HG02623 (cell line): Measurements from ENCODE around the gene FALEC.
"Not testable (repeated sequence)": the region's sequence is repeated elsewhere in the genome, so short reads cannot be mapped to it uniquely, and the experiment has no call there.

ENCODE experiments used
- ATAC-seq: cut with Tn5 transposase; IDR thresholded peaks from one replicate; pipeline ENCODE4 v1.9.1; 2021; ENCODE audit warnings: moderate library complexity; ENCODE audit not compliant: unreplicated experiment

Gene FALEC

DNA sequence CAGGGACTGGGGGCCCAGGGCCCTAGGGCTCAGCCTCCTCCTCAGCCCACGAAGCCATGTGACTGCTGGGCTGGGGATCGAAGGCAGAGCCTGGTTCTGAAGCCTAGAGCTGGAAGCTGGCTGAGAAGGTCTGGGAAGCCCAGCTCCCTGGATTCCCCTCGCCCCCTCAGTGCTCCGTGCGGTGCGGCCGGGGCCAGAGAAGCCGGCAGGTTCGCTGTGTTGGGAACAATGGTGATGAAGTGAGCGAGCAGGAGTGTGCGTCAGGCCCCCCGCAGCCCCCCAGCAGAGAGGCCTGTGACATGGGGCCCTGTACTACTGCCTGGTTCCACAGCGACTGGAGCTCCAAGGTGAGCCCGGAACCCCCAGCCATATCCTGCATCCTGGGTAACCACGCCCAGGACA lies 42.8 kb downstream of the FALEC start:
- ATAC-seq = no peak

DNA sequence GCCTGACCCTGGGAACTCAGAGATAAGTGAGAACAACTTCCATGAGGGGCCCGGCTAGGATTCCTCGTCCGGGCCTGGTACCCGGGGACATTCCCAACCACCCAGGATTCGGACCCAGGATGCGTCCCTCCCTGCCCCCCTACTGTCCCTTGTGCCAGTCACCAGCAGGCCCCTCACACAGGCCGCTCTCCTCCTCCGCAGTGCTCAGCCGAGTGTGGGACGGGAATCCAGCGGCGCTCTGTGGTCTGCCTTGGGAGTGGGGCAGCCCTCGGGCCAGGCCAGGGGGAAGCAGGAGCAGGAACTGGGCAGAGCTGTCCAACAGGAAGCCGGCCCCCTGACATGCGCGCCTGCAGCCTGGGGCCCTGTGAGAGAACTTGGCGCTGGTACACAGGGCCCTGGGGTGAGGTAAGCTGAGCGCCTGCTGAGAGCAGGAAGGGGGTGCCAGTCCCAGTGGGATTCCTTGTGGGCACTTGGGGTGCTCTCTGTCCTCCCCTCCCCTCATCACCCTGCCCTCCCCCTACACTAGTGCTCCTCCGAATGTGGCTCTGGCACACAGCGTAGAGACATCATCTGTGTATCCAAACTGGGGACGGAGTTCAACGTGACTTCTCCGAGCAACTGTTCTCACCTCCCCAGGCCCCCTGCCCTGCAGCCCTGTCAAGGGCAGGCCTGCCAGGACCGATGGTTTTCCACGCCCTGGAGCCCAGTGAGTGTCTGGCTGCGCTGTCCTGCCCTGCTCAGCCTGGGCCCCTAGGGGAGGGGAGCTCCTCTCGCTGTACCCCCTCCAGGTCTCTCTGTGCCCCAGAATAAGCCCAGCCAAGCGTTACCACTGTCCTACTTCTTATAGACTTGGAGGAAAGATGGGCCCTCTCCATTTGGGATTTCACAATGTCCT lies 43.5 kb downstream of the FALEC start:
- ATAC-seq = no peak

DNA sequence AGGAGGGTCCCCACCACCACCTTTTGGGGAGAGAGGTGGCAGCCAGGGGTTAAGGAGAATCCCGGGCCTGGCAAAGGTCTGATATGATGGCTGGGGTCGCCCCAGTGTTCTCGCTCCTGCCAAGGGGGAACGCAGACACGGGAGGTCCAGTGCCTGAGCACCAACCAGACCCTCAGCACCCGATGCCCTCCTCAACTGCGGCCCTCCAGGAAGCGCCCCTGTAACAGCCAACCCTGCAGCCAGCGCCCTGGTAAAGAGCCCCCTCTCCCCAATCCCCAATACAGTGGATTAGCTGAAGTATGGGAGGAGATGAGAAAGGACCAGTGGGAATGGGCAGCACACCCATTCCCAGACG lies 44.1 kb downstream of the FALEC start:
- no peak for ATAC-seq

DNA sequence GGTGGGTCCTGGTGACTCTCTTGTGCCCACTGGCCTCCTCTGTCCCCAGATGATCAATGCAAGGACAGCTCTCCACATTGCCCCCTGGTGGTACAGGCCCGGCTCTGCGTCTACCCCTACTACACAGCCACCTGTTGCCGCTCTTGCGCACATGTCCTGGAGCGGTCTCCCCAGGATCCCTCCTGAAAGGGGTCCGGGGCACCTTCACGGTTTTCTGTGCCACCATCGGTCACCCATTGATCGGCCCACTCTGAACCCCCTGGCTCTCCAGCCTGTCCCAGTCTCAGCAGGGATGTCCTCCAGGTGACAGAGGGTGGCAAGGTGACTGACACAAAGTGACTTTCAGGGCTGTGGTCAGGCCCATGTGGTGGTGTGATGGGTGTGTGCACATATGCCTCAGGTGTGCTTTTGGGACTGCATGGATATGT lies 44.5 kb downstream of the FALEC start:
- ATAC-seq = no peak

DNA sequence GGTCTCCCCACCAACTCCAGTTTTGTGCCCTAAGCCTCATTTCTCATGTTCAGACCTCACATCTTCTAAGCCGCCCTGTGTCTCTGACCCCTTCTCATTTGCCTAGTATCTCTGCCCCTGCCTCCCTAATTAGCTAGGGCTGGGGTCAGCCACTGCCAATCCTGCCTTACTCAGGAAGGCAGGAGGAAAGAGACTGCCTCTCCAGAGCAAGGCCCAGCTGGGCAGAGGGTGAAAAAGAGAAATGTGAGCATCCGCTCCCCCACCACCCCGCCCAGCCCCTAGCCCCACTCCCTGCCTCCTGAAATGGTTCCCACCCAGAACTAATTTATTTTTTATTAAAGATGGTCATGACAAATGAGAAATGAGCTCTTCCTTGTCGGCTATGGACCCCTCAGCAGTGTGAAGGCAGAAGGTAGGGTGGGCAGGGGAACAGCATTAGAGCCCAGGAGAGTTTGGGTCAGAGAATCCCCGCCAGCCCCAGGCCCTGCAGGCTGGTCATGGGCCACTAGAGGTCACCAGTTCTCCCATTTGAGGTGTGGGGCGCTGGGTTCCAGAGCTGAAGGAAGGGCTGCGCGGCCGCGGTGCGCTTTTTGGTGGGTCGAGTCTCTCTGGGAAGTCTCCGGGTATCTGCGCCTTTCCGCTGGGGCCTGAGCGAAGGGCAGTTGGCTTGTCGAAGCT lies 45.2 kb downstream of the FALEC start:
- no peak for ATAC-seq

DNA sequence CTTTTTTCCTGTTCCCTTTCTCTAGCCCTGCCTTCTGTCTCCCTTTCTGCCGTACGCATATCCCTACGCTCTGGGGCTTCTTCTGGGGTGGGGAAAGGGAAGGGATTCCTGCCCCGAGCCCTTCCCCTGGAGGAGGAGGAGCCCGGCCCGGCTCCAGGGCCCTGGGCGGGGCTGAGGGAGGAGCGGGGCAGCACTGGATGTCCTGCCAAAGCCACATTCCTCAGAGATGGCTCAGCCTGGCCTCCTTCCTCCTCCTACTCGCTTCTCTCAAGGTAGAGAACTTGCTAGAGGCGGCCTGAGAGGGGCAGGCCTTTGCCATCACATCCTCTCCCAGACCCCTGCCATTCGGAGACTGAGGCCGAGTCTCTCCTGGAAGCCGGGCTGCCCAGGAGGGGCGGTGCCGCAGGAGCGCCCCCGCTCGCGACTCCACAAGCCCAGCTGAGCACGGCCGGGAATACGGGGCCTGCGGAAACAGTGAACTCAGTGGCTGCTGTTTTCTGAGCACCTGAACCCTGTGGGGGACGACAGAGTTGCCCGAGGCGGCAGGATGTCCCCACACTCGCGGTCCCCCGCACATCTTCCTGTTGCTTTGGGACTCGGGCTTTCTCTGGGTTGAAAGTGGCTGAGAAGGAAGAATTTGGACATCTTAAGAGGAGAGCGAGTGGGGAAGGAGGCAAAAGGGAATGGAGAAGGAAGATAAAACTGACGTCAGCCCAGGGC lies 45.9 kb downstream of the FALEC start:
- no peak for ATAC-seq

DNA sequence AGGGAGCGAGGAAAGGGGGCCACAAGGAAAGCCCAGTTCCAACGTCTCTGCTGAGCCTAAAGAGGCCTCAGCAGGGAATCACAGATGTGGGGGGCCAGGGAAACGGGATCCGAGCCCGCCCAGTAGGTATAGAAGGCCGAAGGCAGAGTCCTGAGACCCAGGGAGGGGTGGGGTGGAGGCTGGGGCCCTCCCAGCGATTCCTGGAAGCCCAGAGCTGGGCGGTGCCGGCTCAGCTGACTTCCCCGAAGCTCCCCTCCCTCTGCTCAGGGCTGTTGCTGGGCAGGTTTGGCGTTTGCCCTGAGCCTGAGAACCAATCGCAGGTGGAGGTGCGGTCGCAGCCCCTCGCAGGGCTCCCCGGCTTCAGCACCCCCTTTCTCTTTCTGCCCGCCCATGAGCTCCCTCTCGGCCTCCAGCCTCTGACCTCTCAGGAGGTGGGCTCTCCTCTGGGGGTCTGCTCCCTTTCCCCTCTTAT lies 46.5 kb downstream of the FALEC start:
- ATAC-seq = peak; percentile 30

DNA sequence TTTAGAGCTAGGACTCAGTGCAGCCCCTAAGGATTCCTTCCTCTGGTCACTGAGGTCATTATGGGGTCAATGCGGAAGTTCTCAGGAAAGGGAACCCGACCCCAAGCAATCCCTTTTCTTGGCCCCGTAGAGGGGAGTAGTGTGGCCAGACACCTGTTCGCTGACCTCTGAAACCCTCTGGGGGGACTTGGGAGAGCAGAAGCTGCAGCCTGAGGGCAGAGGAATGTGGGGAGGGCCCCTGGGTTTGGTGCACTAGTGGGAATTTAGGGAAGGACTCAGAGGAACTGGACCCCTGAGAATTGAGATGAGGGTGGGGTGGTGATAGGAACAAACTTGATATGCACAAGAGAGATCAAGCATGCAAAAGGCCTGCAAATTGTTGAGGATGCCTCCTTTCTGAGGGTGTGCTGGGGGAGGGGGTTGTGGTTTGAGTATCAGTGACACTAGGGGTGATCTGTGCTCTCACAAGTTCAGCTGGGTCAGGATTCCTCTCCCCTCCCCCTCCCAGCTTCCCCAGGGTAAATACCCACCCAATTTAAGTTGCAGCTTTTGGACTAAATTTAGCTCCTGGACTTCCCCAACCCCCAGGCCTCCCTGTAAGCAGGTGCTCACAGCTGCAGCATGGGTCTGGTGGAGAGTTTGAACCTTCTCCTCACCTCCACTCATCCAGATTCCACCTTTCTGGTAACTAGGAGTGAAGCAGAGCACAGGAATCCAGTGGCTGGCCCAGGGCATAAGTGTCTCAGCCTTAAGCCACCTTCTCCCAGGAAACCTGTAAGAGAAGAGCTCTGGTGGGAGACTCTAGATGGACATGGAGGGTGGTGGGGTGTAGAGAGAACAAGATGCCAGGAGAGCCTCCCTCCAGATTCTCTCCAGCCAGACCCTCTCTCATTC lies 47.1 kb downstream of the FALEC start:
- ATAC-seq = peak; percentile 36

DNA sequence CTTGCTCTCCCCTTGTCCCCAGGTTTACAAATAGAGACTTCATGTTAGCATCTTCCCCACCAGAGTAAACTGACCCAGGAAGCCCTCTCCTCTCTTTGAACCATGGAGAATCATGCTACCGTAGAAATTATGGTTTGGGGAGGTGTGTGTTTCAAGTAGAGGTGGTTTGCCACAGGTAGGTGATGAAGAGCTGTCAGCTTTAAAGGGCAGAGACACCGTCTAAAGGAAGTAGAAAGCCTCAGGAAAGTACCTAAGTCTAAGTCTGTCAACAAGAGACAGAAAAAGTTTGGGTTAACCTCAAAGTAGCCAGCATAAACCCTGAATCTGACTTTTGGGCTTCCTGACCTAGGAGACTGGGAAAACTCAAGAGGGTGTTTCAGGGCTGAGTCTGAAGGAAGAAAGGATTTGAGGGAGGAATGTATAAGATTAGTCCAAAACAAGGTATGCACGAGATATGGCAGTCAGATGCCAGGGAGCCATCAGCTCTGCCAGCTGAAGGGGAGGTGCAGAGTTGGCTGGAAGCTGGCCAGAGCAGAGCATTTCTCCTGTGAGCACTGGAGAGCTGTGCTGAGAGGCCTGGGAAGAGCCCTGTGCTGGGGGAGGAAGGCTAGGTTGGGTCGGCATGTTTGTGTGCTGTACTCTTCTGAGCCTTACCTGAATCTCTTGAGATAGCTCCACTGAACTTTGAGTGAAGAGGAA lies 47.9 kb downstream of the FALEC start:
- no peak for ATAC-seq

DNA sequence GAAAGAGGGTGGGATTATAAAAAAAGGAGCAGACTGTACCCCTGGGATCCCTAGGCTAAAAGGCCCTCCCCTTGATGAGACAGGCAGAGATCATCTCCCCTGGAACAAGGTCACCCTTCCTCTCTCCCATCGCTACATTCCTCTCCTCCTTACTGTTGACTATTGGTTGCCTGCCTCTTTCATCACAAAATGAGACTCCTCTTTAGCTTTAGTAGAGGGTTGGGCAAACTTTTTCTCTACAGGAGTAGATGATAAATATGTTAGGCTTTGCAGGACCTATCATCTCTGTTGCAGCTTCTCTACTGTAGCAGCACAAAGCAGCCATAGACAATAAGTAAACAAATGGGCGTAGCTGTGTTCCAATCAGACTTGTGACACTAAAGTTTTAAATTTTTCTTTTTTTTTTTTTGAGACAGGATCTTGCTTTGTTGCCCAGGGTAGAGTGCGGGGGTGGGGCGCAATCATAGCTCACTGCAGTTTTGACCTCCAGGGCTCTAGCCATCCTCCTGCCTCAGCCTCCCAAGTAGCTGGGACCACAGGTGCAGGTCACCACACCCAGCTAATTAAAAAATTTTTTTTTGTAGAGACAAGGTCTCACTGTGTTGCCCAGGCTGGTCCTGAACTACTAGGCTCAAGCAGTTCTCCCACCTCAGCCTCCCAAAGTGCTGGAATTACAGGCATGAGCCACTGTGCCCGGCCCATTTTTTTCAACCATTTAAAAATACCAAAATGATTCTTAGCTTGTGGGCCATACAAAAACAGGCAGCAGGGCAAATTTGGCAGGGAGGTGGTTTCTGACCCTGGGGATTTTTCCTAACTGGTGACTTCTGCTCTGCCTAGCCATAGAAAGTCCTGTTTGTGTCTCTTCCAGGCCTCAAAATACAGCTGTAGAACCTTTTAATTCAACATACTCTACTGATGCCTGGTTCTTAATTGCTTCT lies 48.8 kb downstream of the FALEC start:
- no peak for ATAC-seq

DNA sequence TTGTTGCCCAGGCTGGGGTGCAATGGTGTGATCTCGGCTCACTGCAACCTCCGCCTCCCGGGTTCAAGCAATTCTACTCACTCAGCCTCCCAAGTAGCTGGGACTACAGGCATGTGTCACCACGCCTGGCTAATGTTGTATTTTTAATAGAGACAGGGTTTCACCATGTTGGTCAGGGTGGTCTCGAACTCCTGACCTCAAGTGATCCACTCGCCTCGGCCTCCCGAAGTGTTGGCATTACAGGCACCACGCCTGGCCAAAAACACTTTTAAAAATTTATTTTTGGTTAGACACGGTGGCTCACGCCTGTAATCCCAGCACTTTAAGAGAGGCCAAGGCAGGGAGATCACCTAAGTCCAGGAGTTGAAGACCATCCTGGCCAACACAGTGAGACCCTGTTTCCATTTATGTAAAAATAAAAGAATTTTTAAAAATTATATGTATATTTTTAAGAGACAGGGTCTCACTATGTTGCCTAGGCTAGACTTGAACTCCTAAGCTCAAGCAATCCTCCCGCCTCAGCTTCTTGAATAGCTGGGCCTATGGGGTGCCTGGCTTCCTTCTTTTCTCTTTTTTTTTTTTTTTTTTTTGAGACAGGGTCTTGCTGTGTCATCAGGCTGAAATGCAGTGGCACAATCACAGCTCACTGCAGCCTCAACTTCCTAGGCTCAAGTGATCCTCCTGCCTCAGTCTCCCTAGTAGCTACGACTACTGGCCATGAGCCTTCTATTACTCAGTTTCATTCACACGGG lies 49.9 kb downstream of the FALEC start:
- not testable (repeated sequence) for ATAC-seq

DNA sequence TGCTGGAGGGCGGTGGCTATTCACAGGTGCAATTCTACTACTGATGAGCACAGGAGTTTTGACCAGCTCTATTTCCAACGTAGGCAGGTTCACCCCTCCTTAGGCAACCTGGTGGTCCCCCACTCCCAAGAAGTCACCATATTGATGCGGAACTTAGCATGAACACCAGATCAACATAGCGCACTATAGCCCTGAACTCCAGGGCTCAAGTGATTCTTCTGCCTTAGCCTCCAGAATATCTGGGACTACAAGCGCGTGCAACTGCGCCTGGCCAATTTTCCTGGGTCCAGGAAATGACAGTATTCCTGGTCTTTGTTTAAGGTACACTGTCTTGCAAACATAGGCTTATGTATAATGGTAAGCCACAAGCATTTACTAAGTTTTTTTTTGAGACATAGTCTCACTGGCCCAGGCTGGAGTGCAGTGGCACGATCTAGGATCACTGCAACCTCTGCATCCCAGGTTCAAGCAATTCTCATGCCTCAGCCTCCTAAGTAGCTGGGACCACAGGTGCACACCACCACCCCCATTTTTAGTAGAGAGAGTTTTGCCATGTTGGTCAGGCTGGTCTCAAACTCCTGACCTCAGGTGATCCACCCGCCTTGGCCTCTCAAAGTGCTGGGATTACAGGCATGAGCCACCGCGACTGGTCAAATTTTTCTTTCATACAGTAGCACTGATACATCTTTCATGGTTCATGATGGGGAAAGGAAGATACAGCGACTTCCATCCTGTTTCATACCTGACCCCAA lies 51.2 kb downstream of the FALEC start:
- ATAC-seq = no peak

DNA sequence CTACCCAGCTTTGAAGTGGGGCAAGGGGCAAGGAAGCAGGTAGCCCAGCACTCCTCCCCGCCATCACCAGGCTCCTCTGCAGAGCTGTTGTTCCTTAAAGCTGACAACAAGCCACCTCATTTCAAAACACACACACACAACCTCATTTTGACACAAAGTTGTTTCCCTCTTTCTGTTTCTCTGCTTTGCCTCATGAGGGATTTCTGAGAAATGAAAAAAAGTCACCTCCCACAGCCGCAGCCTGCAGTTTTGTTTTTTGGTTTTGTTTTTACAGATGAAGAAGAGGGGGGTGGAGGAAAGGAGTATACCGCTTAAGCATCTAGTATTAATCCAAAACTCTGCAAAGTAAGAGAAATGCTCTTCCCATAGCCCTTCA lies 51.8 kb downstream of the FALEC start:
- ATAC-seq = no peak

DNA sequence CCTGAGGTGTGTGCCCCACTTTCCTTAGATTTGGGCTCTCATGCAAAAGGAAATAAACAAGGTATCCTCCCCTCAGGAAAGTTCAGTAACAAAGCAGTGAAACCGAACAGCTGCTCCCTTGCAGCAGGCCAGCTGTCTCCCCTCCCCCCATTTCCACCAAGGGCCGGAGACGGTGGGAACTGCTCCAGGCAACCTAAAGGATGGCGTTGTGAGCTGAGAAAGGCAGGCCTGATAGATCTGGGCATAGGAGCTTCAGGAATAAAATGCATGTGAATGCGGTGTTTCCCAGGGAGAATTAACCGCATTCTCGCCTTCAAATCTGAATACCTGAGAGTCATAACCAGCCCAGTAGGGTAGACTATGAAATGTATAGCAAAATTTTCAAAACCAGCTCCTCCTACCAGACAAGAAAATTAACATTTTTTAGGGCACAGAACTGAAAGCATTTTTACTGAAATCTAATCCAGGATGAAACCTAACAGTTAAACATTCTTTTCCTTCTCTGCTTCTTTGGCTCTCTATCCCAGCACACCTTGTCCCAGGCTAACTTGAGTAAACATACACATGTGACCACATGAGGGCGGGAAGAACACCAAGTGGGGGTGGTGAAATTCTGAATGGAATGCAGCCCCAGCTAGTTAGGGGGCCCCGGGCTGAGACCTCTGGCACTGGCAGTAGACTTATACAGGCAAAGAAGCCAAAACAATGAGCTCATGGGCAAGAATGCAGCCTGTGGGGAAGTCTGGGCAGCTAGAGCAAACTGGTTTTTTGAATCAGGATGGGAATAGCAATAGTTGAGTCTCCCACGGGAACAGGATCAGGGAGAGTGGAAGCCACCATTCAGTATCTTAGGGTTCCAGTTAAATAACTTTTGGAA lies 52.4 kb downstream of the FALEC start:
- ATAC-seq = no peak

DNA sequence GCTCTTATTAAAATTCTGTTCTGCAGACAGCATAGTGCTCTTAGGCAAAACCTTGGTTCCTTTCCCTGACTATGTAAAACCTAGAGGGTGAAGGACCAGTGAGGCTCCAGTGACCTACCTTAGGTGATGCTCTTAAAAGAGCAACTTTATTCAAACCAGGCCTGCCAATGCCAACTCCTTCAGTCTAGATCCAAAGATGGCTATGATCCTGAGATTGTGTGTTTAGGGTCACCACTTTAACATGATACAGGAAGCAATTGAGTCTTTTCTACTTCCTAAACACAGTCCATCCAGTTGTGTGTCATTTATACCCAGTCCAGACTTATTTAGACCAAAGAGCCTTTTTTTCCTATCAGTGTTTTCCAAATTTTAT lies 53.0 kb downstream of the FALEC start:
- ATAC-seq = no peak

DNA sequence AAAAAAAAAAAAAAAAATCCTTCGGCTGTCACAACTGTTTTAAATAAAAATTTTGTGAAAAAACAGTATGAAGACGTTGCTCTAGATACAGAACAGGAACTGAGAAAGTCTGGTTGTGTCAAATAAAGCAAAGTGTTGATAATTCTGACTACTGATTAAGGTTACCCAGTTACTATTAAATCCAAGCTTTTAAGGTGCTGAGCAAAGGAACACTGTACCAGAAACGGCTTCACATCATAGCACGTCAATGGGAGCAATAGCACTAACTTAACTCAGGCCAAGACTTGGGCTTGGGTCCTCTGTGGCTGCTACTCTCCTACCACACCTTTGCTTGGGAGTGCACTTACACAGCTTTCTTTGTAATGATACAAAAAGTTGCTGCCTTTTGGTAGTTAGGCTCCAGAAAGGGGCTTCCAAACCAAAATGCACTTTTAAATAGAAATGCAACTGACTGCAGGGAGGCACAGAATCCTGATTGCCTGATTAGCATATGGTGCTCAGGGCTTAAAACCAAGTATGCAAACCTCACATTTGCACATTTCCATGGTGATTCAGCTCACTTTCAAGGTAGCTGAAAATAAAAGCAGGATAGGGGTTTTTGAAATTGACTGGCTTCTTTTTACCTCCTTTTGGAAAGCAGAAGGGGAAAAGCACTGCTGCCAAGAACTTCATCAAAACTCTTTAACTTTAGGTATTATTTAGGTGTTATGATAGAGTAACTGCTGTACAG lies 57.5 kb downstream of the FALEC start:
- no peak for ATAC-seq
